GM21390 (cell line): ENCODE data around the gene RAB12.
"Not testable (repeated sequence)": the region's sequence is repeated elsewhere in the genome, so short reads cannot be mapped to it uniquely, and the experiment has no call there.

Experiments used
- ATAC-seq: cut with Tn5 transposase; IDR thresholded peaks from one replicate; pipeline ENCODE4 v1.9.1; 2021; ENCODE audit not compliant: unreplicated experiment

Gene RAB12, protein sequence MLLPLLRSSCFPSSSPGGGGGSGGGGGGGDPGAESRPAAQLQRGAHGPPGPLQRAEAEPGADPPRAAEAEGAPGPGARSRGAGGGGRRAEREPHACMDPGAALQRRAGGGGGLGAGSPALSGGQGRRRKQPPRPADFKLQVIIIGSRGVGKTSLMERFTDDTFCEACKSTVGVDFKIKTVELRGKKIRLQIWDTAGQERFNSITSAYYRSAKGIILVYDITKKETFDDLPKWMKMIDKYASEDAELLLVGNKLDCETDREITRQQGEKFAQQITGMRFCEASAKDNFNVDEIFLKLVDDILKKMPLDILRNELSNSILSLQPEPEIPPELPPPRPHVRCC

DNA sequence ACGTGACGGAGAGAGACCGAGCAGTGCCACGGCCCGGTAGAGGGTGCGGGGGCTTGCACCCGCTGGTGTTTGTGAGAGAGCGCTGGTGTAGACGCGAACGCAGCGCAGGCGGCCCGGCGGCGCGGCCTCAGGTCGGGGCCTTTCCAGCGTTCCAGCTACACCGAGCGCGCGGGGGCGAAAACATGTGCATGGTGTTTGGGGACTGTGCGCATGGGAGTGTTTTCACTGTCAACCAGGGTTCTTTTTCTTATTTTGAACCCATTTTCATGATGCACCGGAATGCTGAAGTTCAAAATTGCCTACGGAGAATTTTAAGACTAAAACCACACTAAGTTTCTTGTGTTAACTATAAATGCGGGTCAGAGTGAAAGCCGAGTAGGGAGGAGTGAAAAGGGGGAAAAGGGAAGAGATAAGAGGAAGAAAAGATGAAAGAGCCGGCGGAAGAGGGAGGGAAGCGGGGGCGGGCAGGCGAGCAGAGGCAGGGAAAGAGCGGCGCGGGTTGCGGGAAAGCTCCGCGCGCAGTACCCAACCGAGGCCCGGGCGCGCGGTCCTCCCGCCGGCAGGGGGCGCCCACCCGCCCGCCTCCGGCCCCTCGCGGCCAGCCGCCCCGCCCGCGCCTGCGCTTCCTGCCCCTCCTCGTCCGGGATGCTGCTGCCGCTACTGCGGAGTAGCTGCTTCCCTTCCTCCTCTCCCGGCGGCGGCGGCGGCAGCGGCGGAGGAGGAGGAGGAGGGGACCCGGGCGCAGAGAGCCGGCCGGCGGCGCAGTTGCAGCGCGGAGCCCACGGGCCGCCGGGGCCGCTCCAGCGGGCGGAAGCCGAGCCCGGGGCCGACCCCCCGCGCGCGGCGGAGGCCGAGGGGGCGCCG, at the start of gene RAB12:
RAB12 (plus strand) TSS at position 643 of the 864 bp plus-strand sequence; CDS start at position 646, 3 bp downstream.
- peak; percentile 67 for ATAC-seq

DNA sequence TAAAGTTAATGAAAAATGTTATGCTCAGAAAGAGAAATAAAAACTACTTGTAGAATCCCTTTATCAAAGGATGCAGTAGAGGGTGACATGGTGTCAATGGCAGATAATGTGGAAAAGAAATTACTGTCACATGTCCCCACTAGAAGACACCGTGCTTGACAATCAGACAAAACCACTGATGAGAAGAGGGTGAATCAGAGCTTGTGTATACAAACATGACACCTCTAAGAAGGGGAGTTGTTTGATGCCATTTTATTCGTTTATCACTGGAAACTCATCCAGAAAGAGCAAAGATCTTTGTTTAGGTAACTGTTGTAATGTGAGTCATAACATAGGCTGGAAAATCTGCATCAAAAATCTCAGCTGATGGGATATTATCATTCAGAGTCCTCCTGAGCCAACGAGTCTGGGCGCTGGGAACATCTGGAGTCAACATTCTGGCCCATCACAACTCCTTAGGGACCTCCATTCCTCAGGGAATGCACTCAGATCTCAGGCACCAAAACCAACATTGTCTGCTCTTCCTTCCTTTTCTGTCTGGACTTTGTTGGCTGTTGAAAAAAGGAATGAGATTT, 49.5 kb upstream of the RAB12 start:
- no peak for ATAC-seq

DNA sequence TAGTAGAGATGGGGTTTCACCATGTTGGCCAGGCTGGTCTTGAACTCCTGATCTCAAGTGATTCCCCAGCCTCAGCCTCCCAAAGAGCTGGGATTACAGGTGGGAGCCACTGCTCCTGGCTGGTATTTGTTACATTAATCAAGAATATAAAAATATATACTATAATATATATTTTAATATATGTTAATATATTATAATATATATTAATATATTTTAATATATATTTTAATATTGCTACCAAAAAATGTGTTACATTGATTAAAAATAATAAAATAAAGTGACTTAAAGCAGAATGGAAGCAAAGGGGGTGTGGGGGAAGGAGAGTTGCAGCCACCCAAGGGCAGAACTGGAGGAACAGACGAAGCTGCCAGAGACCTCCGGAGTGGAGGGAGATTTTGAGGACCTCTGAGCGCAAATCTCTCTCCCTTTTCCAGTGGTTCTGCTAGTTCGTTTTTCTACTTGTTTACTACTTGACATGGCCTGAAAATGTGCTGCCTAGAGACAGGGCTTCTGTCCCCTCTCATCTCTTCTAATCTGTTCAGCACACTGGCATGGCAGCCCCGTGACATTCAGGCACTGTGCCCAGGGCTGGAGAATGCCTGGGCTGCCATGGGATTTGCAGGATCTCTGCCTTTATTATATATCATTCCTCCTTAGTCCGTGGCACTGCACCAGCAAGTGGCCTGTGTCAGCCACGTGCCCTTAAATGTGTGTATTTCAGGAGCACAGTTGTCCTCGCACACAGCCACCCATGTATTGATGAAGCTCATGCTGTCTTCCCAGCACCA, 47.9 kb upstream of the RAB12 start:
- no peak for ATAC-seq

DNA sequence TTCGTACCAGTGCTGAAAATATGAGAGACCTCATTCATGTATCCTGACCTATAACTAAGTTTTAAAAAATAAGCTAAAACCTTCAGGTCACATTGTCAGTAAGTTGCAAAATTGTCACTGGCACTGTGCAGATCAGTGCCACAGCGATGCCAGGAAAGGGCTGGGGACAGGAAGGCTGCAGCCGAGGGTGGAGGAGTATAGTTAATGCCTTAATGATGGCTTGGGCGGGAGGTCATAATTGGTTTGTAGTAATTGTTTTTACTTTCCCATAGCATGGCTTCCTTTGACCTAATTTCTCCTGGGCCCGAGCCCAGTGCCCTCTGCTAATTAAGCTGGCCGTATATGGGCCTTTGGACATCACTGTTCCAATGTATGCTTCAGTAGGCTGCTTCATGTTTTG, 47.2 kb upstream of the RAB12 start:
- ATAC-seq, result no peak

DNA sequence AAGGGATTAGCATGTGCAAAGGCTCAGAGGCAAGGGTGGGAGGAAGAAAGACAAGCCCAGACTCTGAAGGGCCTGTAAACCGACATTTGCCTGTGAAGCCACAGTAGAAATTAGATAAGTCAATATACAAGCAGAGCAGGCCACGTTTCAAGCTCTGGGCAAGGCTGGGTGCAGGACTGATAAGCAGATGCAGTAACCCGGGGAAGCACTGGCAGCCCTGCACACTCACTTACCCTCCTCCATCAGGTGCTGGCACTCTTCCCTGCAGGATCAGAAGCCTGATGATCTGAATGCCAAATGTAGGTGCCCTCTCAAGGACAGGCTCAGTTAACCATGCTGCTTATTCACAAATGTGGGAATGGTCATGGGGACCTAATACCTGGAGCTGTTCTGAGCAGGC, 46.3 kb upstream of the RAB12 start:
- no peak for ATAC-seq

DNA sequence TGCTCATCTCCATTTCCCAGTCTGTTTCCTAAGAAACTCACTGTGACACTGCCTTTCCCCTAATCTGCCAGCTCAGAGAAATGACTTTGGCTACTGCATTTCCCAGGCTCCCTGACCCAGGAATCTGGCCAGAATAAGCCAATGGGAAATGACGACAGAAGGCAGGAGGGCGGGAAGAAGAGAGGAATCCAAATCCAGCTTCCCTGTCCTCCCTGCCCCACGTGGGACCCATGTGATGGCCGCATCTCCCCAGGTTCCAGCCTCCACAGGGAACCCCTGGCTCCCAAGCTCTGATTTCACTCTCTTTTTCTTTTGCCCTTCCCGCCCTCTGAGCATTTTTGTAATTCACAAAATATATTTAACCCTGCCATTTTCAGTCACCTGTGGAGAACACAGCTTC, 37.8 kb upstream of the RAB12 start:
- ATAC-seq, result no peak

DNA sequence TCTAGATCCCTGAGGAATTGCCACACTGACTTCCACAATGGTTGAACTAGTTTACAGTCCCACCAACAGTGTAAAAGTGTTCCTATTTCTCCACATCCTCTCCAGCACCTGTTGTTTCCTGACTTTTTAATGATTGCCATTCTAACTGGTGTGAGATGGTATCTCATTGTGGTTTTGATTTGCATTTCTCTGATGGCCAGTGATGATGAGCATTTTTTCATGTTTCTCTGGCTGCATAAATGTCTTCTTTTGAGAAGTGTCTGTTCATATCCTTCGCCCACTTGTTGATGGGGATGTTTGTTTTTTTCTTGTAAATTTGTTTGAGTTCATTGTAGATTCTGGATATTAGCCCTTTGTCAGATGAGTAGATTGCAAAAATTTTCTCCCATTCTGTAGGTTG, 35.5 kb upstream of the RAB12 start:
- ATAC-seq, result not testable (repeated sequence)

DNA sequence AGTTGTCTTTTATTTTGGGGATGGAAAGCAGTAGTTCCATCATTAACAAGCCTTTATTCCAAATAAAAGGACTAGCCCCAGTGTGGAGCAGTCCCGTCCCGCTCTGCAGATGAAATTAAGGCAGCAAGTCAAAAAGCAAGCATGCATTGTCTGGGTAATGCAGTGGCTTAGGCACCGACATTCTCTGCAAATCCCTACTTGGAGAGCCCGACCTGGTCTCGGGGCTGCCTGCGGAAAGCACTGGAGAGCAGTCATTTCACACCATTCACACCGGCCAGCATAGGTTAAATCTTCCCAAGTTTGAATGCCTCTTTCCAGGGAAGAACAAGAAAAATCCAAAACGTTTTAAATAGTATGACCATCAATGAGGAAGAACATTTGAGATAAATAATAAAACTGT, 24.4 kb upstream of the RAB12 start:
- ATAC-seq, result no peak

DNA sequence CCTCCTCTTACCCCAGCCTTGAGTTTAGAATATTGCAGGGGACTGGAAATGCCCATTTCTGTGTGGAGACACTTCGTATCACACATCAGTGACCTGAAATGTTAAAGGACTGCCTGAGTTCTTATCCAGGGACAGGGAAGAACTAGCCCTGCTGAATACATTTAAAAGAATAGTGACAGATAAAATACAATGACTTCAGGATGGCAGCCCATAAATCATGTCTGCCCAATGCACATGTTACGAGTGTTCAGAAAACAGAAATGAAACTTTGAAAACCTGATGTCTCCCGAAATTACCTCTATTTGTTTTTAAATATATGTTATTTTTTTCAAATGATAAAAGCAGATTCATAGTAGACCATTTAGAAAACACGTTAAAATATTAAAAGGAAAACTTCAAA, 22.3 kb upstream of the RAB12 start:
- no peak for ATAC-seq

DNA sequence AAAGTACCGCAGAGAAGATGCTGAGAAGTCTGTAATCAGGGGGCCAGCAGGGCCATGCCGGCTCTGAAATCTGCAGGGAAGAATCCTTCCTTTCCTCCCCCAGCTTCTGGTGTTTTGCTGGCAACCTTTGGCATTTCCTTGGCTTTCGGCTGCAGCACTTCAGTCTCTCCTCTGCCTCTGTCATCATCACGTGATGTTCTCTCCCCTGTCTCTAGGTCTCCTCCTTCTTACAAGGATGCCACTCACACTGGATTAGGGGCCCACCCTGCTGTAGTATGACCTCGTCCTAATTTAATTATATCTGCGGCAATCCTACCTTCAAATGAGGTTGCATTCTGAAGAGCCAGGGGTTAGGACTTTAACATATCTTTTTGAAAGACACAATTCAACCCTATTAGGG, 13.8 kb upstream of the RAB12 start:
- ATAC-seq, result no peak

DNA sequence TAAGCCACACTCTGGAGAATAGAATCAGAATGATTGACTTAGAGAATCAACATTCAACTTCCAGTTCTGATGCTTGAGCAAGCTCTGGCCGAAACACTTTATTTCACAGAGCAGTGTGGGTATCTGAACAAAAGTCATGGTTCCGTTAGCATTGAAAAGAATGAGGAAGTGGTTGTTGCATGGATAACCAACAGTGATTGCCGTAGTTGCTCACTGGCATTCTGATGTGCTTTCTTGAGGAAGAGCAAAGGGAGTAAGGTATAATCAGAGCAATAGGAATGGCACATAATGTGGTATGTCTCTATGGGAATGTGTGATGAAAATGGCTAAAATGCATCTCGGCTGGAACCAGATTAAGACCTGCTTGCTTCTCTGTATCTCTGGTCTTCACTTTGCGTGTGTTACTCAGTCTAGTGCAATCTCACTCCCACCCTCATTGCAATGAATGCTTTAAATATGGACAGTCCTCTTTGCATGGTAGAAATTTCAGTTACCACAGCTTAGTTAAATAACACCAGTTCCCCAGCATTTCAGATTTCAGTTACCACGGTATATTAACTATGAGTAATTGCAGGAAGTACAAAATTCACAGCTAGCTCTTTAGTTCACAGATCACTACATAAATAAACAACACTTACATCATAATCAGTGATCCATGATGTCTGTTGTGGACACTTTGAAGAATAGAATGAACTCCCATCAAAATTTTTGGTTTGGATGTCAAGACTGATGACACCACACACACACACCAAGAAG, 7.8 kb upstream of the RAB12 start:
- peak; percentile 59 for ATAC-seq

DNA sequence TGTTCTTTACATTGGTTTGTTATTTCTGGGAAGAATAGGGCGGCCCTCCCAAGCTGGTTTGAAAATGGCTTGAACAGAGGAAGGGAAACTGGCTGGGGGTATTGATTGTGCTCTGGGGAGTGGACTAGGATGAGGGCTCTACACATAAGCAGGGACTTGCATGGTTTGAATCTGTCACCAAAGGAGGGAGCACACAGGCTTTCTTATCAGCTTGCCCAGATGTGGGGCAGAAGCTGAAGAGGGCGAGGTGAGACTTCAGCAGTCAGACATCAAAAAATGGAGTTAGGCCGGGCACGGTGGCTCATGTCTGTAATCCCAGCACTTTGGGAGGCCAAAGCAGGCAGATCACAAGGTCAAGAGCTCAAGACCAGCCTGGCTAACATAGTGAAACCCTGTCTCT, 7.2 kb upstream of the RAB12 start:
- peak; percentile 25 for ATAC-seq

DNA sequence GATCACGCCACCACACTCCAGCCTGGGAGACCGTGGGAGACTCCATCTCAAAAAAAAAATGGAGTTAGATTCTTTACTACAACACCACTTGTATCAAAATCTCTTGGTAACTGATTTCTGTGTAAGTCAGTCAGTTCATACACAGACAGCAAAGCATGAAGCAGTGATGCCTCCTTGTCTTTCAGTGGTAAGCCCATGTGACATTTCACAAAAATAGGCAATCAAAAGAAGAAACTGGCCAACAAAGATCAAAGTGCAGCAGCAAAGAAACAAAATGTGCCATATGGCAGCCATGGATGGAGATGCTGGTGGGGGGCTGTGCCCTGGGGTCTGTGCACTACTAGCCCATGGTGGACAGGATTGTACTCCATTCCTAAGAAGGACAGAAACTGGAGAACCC, 6.7 kb upstream of the RAB12 start:
- no peak for ATAC-seq

DNA sequence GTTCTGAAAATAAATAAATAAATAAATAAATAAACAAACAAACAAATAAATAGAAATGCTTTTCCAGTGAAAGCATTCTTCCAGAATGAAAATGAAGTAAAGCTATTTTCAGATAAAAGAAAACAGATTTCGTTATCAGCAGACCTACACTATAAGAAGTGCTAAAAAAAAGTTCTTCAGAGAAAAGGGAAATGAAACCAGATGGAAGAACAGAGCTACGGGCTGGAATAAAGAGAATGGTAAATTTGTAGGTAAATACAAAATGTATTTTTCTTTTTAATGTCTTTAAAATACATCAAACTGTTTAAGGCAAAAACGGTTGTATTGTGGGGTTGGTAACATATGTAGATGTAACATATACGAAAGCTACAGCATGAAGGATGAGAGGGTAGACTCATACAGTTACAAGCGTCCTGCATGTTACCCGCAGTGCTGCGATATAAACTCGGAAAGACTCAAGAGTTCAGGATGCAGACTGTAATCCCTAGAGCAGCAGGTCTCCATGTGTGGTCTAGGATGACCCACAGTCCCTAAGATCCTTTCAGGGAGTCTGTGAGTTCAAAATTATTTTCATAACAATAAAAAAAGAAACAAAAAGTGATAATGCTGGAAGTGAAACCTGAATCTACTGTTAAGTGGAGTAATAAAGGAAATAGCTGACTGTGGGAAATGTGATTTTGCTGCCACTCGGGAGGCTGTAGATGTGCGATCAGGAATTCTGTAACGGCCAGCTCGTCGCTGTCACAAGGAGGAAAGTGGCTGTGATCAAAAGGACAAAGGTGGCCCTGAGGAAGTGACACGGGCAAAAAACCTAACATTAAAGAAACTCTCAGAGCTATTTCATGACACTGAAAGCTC, 5.3 kb upstream of the RAB12 start:
- ATAC-seq, result no peak

DNA sequence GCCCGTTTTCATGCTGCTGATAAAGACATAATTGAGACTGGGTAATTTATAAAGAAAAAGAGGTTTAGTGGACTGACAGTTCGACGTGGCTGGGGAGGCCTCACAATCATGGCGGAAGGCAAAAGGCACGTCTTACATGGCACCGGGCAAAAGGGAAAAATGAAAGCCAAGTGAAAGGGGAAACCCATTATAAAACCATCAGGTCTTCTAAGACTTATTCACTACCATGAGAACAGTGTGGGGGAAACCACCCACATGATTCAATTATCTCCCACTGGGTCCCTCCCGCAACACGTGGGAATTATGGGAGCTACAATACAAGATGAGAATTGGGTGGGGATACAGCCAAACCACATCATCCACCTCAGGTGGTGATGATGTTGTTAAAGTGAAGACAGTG, 3.3 kb upstream of the RAB12 start:
- no peak for ATAC-seq

DNA sequence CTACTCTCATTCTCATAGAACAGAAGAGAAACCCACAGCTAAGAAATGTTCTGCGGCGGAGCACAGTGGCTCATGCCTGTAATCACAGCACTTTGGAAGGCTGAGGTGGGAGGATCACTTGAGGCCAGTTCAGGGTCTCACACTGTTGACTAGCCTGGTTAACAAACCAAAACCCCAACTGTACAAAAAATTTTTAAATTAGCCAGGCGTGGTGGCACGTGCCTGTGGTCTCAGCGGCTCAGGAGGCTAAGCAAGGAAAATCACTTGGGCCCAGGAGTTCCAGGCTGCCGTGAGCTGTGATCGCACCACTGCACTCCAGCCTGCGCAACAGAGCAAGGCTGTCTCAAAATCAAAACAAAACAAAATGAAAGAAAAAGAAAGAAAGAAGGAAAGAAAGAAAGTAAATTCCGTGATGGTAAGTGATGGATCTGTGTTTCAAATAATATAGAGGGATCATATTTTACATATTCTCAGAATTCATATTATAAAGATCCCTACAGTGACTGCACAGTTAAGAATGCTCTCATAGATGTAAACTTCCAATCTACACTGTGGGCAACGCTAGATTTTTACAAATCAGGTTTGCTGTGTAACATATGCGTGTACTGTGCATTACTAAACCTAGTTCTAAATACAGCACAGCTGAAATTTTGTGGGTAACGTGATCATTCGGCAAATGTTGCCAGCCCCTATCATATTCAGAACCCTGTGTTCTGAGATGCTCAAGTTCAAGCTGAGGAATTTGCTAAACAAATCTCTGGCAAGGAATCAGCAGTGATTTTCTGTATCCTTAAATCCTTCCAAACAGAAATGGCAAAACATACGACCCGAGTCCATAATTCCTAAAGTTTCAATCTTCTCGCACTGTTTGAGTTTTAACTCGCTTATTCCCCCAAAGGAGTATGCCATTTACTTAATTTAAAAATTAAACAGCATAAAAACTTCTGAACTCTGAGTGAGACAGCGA, 1.2 kb upstream of the RAB12 start:
- ATAC-seq, result peak; percentile 37

DNA sequence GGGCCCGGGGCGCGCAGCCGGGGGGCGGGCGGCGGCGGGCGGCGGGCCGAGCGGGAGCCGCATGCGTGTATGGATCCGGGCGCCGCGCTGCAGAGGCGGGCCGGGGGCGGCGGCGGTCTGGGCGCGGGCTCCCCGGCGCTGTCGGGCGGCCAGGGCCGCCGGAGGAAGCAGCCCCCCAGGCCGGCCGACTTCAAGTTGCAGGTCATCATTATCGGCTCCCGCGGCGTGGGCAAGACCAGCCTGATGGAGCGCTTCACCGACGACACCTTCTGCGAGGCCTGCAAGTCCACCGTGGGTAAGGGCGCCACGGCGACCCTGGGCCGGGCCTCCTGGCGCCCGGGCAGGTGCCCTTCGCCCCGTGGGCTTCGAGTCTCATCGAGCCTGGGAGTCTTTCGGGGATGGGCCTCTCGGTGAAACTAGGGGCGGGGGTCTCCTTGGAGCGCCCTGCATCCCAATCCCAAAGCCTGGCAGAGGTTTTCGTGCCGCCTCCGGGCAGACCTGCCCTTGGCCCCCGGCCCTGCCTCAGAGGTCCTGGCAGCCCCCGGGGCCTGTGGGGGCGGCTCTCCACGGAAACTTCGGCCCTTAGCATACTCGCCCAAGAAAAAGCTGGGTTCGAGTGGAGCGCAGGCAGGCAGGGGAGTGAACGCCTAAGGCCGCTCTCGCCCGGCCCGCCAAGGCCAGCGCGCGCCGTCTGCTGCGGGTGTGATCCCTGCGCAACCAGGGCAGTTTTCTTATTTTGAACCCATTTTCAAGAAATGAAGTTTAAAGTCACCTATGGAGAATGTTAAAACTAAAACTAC, 622 bp downstream of the RAB12 start:
- peak; percentile 7 for ATAC-seq

DNA sequence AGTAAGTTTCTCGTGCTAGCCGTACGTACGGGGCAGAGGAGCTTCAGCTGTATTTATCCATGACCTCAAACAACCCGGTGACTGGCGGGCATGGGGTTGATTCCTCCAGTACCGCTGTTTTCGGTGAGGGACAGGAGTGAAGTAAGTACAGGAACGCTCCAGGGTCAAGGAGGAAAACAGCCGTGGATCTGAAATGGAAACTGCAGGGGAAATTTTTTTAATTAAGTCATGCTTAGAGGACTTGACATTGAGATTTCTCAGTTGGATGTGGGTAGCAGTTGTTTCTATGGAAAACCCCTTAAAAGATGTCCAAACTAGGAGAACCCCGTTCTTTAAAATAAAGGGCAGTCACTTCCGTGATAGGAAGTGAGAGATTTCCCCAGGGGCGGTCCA, 1.2 kb downstream of the RAB12 start:
- ATAC-seq, result no peak
